WTC11 (cell line): ENCODE data around the gene GAL3ST1.

ENCODE experiments used
- CREB1 ChIP-seq: sonication (generic); formaldehyde crosslinking; IDR thresholded peaks from 2 replicates; pipeline ENCODE4 v1.8.0; 2023; ENCODE audit warnings: mild to moderate bottlenecking, missing genetic modification reagents
- CTCF ChIP-seq: fragments of 200-600 bp; IDR thresholded peaks from 2 replicates; pipeline ENCODE4 v1.8.0; 2022; ENCODE audit warnings: antibody characterized with exemption
- HMGXB4 ChIP-seq: sonication (generic); formaldehyde crosslinking; IDR thresholded peaks from 2 replicates; pipeline ENCODE4 v1.8.1; 2023; ENCODE audit warnings: mild to moderate bottlenecking, moderate library complexity, missing genetic modification reagents

DNA sequence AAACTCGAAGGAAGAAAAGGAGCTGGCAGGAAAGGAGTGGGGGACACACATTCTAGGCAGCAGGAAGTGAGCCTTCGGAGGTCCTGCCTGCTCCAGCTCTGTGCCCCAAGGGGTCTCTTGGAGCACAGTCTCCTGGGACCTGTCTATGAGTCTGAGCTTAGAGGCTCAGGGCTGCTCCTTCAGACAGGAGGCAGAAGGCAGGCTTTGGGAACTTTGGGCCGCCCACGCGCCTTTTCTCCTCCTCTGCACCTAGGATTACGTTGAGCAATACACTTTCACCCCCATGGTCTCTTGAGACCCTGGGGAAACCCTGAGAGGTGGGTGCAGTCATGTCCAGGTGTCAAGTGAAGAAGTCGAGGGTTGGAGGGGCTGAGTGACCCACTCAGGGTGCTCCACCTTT, 33.5 kb upstream of the GAL3ST1 start:
- TF ChIP-seq CREB1 (CRISPR knock-in tag) (no peak), CTCF (no peak), HMGXB4 (CRISPR knock-in tag) (no peak)
